ENCODE measurements around the gene S100A7. TPM values are rescaled to one million over a fixed set of nuclear protein-coding genes. Genes with fewer than 3 reads are reported as not detected.

Gene S100A7
- total and polyA plus RNA-seq, 12 donors = not detected

- peak in 1 of 2 donors; percentile 28 for TF ChIP-seq POLR2A (IDR thresholded peaks at IDR 0.05)
- TF ChIP-seq, protein P1, sequence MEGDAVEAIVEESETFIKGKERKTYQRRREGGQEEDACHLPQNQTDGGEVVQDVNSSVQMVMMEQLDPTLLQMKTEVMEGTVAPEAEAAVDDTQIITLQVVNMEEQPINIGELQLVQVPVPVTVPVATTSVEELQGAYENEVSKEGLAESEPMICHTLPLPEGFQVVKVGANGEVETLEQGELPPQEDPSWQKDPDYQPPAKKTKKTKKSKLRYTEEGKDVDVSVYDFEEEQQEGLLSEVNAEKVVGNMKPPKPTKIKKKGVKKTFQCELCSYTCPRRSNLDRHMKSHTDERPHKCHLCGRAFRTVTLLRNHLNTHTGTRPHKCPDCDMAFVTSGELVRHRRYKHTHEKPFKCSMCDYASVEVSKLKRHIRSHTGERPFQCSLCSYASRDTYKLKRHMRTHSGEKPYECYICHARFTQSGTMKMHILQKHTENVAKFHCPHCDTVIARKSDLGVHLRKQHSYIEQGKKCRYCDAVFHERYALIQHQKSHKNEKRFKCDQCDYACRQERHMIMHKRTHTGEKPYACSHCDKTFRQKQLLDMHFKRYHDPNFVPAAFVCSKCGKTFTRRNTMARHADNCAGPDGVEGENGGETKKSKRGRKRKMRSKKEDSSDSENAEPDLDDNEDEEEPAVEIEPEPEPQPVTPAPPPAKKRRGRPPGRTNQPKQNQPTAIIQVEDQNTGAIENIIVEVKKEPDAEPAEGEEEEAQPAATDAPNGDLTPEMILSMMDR (IDR thresholded peaks at IDR 0.05) = no peak
- WGBS, 4 donors = 25 to 40% (median 35%) methylated on average over 12 of the region's 12 CpGs
- Histone ChIP-seq H3K4me3 (no peak overlapping the region), H3K27ac (peak overlapping the region; percentile 28 to 94 (median 84)), H3K9me3 (replicated peaks in 1 of 3) (no peaks in the 10 kb centered on the region), H3K36me3 (replicated peaks in 1 of 2) (no peaks in the 10 kb centered on the region), H3K27me3 (no peaks in the 10 kb centered on the region), H3K4me1 (replicated peaks in 1 of 2) (peaks cover 0 to 20% of the 10 kb centered on the region in 2 donors)
- DNase-seq = peak; percentile 85 to 96 (median 92)
- intact Hi-C loops (cut with DNase I) = no loop called here
Observed at GRCh38 chr1:153490272-153491051, 30.0 kb upstream of the S100A7 start.

- peak in 1 of 2 donors; percentile 24 for TF ChIP-seq POLR2A (IDR thresholded peaks at IDR 0.05)
- TF ChIP-seq, protein P1 (IDR thresholded peaks at IDR 0.05) = no peak
- DNase-seq = peak; percentile 66 to 88 (median 86)
- Histone ChIP-seq H3K4me1 (replicated peaks in 1 of 2) (peaks cover 0 to 20% of the 10 kb centered on the region in 2 donors), H3K27me3 (no peaks in the 10 kb centered on the region), H3K9me3 (replicated peaks in 1 of 3) (no peaks in the 10 kb centered on the region), H3K4me3 (no peak overlapping the region), H3K36me3 (replicated peaks in 1 of 2) (no peaks in the 10 kb centered on the region), H3K27ac (peak overlapping the region in 4 of 5 donors; percentile 17 to 84 (median 62))
- WGBS, 4 donors = 14 to 24% (median 20%) methylated on average over 4 of the region's 4 CpGs
- intact Hi-C loops (cut with DNase I) = no loop called here
Observed at GRCh38 chr1:153488731-153489130, 28.3 kb upstream of the S100A7 start.

DNA sequence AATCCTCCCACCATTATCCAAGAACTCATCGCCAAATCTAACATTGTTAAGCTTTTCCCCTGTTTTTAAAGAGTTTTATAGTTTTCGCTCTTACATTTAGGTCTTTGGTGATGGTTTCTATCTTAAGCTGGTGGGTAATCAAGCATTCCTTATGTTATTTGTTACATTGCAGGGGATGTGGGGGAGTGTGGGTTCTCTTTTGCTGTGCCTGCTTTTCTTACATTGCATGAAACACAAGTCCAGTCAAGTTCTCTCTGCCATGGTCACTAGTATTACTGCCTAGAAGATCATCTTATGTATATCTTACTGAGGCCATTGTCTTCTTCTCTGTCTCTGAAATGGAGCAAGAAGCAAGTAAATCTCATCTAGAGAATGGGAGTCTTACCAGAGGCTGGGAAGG, 27.3 kb upstream of the S100A7 start:
- Histone ChIP-seq H3K4me1 (replicated peaks in 1 of 2) (peaks cover 0 to 20% of the 10 kb centered on the region in 2 donors), H3K4me3 (no peak overlapping the region), H3K27me3 (no peaks in the 10 kb centered on the region), H3K9me3 (replicated peaks in 1 of 3) (no peaks in the 10 kb centered on the region), H3K27ac (no peak overlapping the region), H3K36me3 (replicated peaks in 1 of 2) (no peaks in the 10 kb centered on the region)
- TF ChIP-seq, protein P1 (IDR thresholded peaks at IDR 0.05) = no peak
- TF ChIP-seq POLR2A (IDR thresholded peaks at IDR 0.05) = no peak
- no peak for DNase-seq
- 94 to 98% (median 96%) methylated on average over 2 of the region's 2 CpGs for WGBS, 4 donors
- intact Hi-C loops (cut with DNase I) = no loop called here

- no peaks in the 10 kb centered on the region for H3K27me3 ChIP-seq
- TF ChIP-seq POLR2A (IDR thresholded peaks at IDR 0.05) = no peak
- TF ChIP-seq, protein P1 (IDR thresholded peaks at IDR 0.05) = no peak
- H3K9me3 ChIP-seq (replicated peaks in 1 of 3) = no peaks in the 10 kb centered on the region
- H3K27ac ChIP-seq = no peak overlapping the region
- no peak overlapping the region for H3K4me3 ChIP-seq
- H3K4me1 ChIP-seq (replicated peaks in 1 of 2) = peaks cover 0 to 13% of the 10 kb centered on the region in 2 donors
- DNase-seq = peak in 1 of 7 donors; percentile 74
- H3K36me3 ChIP-seq (replicated peaks in 1 of 2) = no peaks in the 10 kb centered on the region
- 67 to 88% (median 71%) methylated on average over 2 of the region's 2 CpGs for WGBS, 4 donors
- intact Hi-C loops (cut with DNase I) = no loop called here
Observed at GRCh38 chr1:153485863-153486262, 25.4 kb upstream of the S100A7 start.
